Right ventricle myocardium superior (tissue), 1 donor: ENCODE measurements around the gene KLHDC4. TPM values are rescaled to one million over a fixed set of nuclear protein-coding genes. Genes with fewer than 3 reads are reported as not detected.

ENCODE experiments used
- ATAC-seq: fragments of 200-7000 bp; cut with Tn5 transposase; one replicate; pipeline ENCODE4 v1.9.1; 2020; ENCODE audit warnings: mild to moderate bottlenecking; ENCODE audit not compliant: poor library complexity
- DNase-seq: peaks from one replicate; pipeline ENCODE4 v3.0.0-alpha.2; 2020
- intact Hi-C: fragments of 100-400 bp; cut with DNase I; formaldehyde crosslinking; loops from one replicate; pipeline ENCODE4 v1.11.2; 2022
- total RNA-seq: library from RNA; stranded (reverse); fragmentation: NEBNext Ultra II Directional; extraction: Animal tissue kit (Norgen Biotek cat#: 25700); gene quantifications from one replicate; pipeline ENCODE4 v1.2.1, GENCODE V29; 2021
- donor health status: DM: no; HTN: yes; CAD: no; lungs with severe emphysema.

Gene KLHDC4
- total RNA-seq, 1 donor from 2014 or later = 8.7 TPM

GRCh38 chr16:87757841-87758426 is 7.9 kb downstream of the KLHDC4 start:
- DNase-seq (no peak), ATAC-seq (no peak)
- intact Hi-C loops = no loop called here

DNA sequence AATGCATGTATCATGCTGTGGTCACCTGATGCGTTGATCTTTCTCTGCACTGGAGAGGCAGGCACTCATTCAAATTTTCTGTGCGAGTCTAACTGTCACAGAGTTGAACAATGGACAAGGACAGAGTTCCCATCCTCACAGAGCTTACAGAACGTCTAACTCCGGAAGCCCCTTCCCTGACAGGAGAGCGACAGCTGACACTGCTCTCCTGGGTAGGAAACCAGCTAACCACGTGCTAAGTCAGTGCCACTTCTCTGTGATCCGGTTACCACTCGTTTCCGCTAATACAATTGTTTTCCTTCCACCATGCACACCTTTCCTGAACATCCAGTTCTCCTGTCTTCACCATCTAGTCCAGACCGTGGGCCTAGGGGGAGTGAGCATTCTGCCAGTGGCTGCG is 11.3 kb downstream of the KLHDC4 start:
- intact Hi-C loops = no loop called here

GRCh38 chr16:87747626-87748414 is 18.0 kb downstream of the KLHDC4 start:
- DNase-seq = no peak
- ATAC-seq = no peak
- intact Hi-C loops = no loop called here

More for the DNA sequence above, 11.3 kb downstream of the KLHDC4 start:
- DNase-seq = no peak
- ATAC-seq = no peak

GRCh38 chr16:87746178-87746577 is 19.6 kb downstream of the KLHDC4 start:
- DNase-seq (no peak), ATAC-seq (no peak)
- intact Hi-C loops = no loop called here

GRCh38 chr16:87744750-87745514 is 20.9 kb downstream of the KLHDC4 start:
- ATAC-seq (no peak), DNase-seq (no peak)
- intact Hi-C loops = no loop called here

DNA sequence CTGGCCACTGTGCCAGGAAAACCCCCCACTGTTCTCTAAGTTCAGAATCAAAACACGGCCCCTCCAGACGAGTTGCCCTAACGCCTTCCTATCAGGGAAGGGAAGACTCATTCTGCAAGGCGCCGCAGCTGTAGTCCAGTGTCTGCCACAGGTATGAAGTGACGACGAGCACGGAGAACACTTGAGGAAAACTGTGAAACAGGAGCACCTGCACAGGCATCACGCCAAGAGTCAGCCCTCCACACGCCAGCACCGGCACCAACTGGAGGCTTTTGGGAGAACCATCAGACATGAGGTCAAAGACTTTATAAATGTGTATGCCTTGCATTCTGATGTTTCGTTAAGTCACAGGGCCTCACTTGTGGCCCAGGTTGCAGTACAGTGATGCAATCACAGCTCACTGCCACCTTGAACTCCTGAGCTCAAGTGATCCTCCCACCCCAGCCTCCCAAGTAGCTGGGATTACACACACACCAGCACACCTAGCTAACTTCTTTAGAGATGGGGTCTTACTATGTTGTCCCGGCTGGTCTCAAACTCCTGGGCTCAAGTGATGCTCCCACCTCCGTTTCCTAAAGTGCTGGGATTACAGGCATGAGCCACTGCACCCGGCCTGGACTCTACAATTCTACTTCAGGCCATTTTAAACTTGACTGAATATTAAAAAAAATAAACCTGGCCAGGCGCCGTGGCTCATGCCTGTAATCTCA is 22.9 kb downstream of the KLHDC4 start:
- DNase-seq (no peak), ATAC-seq (no peak)
- intact Hi-C loops = no loop called here

DNA sequence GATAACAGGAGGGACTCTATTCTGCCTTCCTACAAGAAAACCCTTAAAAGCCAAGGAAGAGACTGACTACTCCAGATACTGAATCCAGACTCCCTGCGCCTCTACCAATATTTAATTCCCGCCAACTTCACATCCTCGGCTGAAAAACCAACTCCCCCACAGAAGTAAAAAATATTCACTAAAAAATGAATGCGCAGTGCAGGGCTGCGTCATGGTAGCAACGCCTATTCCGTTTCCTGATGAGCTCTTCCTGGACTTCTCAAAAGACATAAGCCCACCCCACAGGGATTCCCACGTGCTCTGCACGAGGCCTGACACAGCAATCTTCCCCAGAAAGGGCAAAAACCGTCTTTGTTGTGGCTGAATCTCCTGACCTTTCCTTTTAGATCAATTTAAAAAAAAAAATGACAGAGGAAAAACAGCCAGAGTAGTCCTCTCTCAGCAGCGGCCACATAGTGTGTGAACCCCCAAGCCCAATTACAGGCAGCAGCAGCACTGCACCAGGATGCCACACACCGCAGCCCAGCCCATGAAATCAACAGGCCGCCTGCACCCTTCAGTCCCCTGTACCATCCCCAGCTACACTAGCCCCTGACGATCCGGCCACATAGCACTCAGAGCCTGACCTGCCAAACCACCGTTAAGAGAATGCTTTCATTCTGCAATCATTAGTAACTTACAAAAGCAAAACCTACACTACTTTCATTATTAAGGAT is 23.9 kb downstream of the KLHDC4 start:
- ATAC-seq = no peak
- DNase-seq = no peak

DNA sequence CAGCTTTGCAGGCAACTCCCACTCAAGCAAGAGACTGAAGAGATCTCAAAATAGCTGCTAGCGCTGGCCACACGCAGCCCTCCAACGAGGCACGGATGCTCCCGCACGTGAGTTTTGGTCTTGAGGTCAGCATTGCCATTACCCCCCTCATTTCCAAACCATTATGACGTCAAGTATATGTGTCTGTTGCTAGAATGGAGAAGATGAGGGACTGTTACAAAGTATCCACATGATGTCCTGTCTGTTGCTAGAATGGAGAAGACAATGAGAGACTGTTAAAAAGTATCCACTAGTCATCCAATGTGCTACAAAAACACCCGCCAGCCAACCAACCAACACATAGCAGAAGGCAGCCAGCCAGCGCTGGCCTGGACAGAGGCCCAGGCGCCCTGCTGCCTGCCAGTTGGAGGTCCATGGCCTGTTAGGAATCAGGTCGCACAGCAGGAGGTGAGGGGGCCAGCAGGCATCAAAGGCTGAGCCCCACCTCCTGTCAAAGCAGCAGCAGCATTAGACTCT is 24.8 kb downstream of the KLHDC4 start:
- ATAC-seq (peak; percentile 92), DNase-seq (peak; percentile 68)
- intact Hi-C loops = no loop called here

More for the DNA sequence above, 23.9 kb downstream of the KLHDC4 start:
- intact Hi-C loops = no loop called here

DNA sequence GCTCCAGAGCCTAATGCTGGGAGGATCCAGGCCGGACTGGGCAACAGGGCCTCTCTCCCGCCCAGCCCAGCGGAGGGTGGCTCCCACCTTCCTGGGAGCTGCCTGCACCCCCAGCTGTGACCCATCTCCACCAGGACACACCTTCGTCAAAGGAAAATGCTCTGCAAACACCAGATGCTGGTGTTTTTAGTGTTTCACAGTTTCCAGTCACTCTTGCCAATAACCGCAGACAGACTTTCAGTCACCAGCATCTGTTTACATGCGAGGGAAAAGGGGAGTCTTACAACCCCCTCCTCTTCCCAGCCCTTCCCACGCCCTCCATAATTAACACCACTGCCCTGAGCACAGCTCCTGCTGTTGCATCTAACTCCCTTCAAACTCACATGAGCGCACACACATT is 25.3 kb downstream of the KLHDC4 start:
- DNase-seq (no peak), ATAC-seq (no peak)
- intact Hi-C loops = no loop called here

DNA sequence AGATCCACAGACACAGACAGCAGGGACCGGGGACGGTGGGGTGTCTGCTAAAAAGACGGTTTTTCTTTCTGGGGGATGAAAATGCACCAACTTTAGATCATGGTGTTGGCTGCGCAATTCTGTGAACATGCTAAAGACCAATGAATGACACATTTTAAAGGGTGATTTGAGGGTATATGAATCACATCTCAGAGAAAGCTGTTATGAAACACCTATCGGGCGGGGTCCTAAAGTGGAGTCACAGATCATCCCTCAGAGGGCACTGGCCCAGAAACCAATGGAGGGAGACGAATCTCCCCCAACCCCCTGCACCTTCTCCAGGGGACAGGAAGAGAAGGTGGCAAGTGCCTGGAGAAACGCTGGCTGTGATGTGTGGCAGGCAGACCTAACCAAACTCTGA is 26.0 kb downstream of the KLHDC4 start:
- DNase-seq (no peak), ATAC-seq (no peak)
- intact Hi-C loops = no loop called here

- intact Hi-C loops = no loop called here
- ATAC-seq = no peak
- no peak for DNase-seq
These were observed 29.8 kb downstream of the KLHDC4 start for GRCh38 chr16:87736008-87736382.

- ATAC-seq = no peak
- DNase-seq = no peak
- intact Hi-C loops = no loop called here
These were observed 30.3 kb downstream of the KLHDC4 start for GRCh38 chr16:87735270-87736007.

DNA sequence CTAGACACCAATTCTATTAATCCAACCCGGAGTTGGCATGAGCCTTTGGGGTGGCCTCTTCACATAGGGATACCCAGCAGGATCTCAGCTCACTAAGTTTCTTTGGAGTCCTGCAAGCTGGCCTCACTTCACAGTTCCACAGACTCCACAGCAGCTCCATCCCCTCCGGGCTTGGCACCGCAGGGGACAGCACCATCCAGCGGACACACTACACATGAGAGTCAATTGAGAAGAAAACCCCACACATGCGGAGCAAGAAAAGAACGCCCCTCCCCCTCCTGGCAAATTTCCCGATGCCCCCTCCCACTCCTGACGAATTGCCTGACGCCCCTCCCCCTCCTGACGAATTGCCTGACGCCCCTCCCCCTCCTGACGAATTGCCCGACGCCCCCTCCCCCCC is 31.1 kb downstream of the KLHDC4 start:
- DNase-seq (no peak), ATAC-seq (no peak)
- intact Hi-C loops = no loop called here

DNA sequence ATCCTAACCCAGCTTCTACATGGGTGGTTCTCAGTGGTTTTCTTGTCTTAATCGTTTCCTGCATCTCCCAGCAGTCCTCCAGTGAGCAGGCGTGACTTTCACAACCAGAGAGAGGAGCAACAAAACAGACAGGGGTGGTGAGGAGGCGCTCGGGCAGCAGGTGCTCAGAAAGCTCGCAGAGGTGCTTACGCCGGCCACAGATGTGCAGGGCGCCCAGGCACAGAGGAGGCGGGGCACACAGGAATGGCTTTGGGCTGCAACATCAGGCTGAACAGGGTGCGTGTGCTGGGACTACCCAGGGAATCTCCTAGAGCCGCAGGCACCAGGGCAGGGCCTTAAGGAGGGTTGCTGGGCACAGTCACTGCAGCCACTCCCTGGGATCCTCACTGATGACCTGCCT is 32.6 kb downstream of the KLHDC4 start:
- ATAC-seq (no peak), DNase-seq (no peak)
- intact Hi-C loops = no loop called here

DNA sequence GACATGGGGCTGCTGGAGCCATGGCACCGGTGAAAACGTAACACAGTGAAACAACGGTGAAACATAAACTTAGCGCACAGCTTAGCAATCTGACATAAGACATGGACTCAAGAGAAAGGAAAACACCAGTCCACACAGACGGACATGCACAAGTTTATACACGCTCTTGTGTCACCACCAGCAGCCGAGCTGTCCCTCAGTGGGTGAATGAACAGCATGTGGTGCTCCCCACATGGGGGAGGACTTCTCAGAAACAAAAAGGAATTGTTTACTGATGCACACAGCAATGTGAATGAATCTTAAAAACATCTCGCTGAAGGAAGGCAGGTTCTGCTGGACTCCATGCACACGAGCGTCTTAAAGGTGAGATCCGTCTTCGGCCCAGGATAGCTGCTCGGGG is 34.2 kb downstream of the KLHDC4 start:
- intact Hi-C loops = no loop called here
- ATAC-seq (no peak), DNase-seq (no peak)

DNA sequence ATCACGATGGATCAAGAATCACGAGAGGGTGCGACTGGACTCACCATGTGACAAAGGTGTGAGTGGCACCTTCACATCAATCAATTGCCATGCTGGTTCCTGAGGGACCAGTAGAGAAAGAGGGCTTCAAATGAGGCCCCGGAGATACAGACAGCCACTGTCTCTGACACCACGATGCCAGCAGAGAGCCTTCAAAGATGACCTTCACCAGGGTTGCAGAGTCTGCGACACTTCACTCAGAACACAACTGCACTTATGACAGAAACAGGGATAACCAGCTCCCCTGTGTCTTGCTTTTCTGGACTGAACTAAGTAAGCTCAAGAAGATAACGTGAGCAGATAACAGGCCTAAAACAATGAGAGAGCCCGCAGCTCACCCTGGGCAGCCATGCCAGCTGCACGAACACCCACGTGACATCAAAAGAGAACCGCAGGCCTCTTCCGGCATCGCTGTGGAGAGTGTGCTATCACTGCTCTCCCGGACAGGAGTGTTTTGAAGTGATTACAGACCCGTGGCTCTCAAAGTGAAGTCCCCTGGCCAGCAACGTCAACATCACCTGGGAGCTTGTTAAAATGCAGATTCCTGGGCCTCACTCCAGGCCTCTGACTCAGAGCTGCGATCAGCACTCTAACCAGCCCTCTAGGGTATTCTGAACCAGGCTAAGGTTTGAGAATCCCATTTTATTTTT is 36.4 kb downstream of the KLHDC4 start:
- ATAC-seq (peak; percentile 46), DNase-seq (no peak)
- intact Hi-C loops = no loop called here

GRCh38 chr16:87728026-87728425 is 37.8 kb downstream of the KLHDC4 start:
- ATAC-seq (no peak), DNase-seq (no peak)
- intact Hi-C loops = no loop called here
